HEK293 (cell line): ENCODE measurements around the gene IL17D.

Experiments used
- ZNF366 ChIP-seq: fragments of 450-650 bp; formaldehyde crosslinking; conservative IDR thresholded peaks from 2 replicates; pipeline ENCODE4 v1.5.1; 2016; ENCODE audit warnings: missing biosample characterization, missing genetic modification characterization
- ZNF518A ChIP-seq: fragments of 450-650 bp; formaldehyde crosslinking; conservative IDR thresholded peaks from 2 replicates; pipeline ENCODE4 v1.5.1; 2016; ENCODE audit warnings: low read depth, missing biosample characterization, missing genetic modification characterization
- ZNF530 ChIP-seq: fragments of 450-650 bp; formaldehyde crosslinking; IDR thresholded peaks from 2 replicates; pipeline ENCODE4 v1.5.1; 2016; ENCODE audit warnings: low read depth, missing biosample characterization, missing genetic modification characterization

IL17D gene

GRCh38 chr13:20769834-20770233, 66.3 kb downstream of the IL17D start (continued):
- no peak for TF ChIP-seq ZNF518A (tag by site-specific recombination)
- no peak for TF ChIP-seq ZNF530 (tag by site-specific recombination)
- no peak for TF ChIP-seq ZNF366 (tag by site-specific recombination)
